HepG2 (cell line): Measurements from ENCODE around the gene MLYCD. TPM values are rescaled to one million over a fixed set of nuclear protein-coding genes. Genes with fewer than 3 reads are reported as not detected.
A peak's percentile ranks its signal among the peaks of the same experiment; 100 is the strongest.

Source experiments
- RCOR2 ChIP-seq: IDR thresholded peaks from 2 replicates; pipeline ENCODE4 v1.6.1; 2016; ENCODE audit warnings: missing biosample characterization, missing genetic modification reagents
- SALL1 ChIP-seq: sonication (generic); formaldehyde crosslinking; IDR thresholded peaks from 2 replicates; pipeline ENCODE4 v1.8.0; 2022; ENCODE audit warnings: mild to moderate bottlenecking, missing genetic modification reagents
- SMAD1 ChIP-seq: sonication (generic); formaldehyde crosslinking; IDR thresholded peaks from 2 replicates; pipeline ENCODE4 v1.4.0; 2020; ENCODE audit warnings: missing genetic modification reagents, low read depth, mild to moderate bottlenecking, borderline replicate concordance
- TOPORS ChIP-seq: sonication (generic); formaldehyde crosslinking; IDR thresholded peaks from 2 replicates; pipeline ENCODE4 v1.8.0; 2023; ENCODE audit warnings: mild to moderate bottlenecking, missing genetic modification reagents
- polyA plus RNA-seq, 8 experiments: library from polyadenylated mRNA; depleted of rRNA in 3 of 8; stranded (reverse) in 7 of 8; unstranded in 1 of 8; fragments of >200 nt; fragmentation: Illumina TruSeq in 4 of 8; extraction: Trizol in 4 of 8; gene quantifications; 2 replicates each; pipeline versions ENCODE4 v1.2.1 to v1.2.3, GENCODE V29; 2011 to 2016; ENCODE audit warnings: low read depth in 4 of 8, missing spikeins in 1 of 8, mixed read lengths in 1 of 8; ENCODE audit not compliant: insufficient read depth in 1 of 8
- total RNA-seq, 5 experiments: library from RNA; depleted of rRNA; stranded (reverse); fragments of >200 nt; fragmentation: Illumina TruSeq; extraction: Trizol; gene quantifications; 2 replicates each; pipeline ENCODE4 v1.2.3, GENCODE V29; 2016; ENCODE audit warnings: low read depth in 1 of 5
- TF ChIP-seq, protein P1 (sequence below): sonication (generic); formaldehyde crosslinking; IDR thresholded peaks from 2 replicates; pipeline ENCODE4 v1.5.0; 2020; ENCODE audit warnings: mild to moderate bottlenecking, missing genetic modification reagents, borderline replicate concordance

MLYCD gene
- total and polyA plus RNA-seq, 2 of the 13 experiments (the other 11 are each of a cell fraction or from before 2014, with no cell fraction given) = 1.8 to 4.0 TPM

DNA sequence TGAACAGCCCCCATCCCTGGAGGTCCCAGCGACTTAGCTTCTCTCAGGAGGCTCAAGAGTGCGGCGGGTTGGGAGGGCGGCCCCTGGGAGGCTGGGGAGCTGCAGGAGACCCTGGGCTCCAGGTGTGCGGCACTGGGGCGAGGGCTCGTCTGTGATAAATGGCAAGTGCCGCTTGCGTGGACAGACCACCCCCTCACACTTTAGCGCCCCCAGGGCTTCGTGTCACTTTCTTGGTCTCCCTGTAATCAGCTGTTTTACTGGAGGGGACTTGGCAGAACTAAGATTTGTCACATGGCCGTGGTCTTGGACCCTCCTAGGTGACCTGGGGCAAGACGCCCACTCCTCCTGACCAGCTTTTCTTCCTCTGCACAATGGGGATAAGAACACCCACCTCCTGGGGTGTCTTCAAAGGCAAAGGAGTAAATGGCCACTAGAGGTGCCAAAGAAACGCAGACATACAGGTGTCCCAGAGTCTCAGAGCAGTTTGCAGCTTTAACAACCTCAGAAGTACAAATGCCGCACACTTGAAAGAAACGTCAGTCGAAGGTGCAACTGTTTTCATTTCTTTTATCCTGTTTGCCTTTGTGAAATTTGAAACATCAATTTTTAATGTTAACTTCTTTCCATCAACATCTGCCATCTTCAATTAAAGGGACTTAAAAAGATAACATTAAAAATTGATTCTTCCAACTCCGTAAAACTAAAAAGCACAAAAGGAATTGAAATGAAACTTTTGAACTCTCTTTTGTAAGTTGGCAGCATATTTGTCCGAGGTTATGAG, 55.1 kb downstream of the MLYCD start (continued):
- TF ChIP-seq RCOR2 (no peak), SALL1 (CRISPR knock-in tag) (peak; percentile 20; the same call in 1 of the 2 replicates), TOPORS (CRISPR knock-in tag) (0 out of 2 replicates have a peak, but pooled peaks have one; percentile 2), SMAD1 (CRISPR knock-in tag) (0 out of 2 replicates have a peak, but pooled peaks have one; percentile 41)
- TF ChIP-seq, protein P1, sequence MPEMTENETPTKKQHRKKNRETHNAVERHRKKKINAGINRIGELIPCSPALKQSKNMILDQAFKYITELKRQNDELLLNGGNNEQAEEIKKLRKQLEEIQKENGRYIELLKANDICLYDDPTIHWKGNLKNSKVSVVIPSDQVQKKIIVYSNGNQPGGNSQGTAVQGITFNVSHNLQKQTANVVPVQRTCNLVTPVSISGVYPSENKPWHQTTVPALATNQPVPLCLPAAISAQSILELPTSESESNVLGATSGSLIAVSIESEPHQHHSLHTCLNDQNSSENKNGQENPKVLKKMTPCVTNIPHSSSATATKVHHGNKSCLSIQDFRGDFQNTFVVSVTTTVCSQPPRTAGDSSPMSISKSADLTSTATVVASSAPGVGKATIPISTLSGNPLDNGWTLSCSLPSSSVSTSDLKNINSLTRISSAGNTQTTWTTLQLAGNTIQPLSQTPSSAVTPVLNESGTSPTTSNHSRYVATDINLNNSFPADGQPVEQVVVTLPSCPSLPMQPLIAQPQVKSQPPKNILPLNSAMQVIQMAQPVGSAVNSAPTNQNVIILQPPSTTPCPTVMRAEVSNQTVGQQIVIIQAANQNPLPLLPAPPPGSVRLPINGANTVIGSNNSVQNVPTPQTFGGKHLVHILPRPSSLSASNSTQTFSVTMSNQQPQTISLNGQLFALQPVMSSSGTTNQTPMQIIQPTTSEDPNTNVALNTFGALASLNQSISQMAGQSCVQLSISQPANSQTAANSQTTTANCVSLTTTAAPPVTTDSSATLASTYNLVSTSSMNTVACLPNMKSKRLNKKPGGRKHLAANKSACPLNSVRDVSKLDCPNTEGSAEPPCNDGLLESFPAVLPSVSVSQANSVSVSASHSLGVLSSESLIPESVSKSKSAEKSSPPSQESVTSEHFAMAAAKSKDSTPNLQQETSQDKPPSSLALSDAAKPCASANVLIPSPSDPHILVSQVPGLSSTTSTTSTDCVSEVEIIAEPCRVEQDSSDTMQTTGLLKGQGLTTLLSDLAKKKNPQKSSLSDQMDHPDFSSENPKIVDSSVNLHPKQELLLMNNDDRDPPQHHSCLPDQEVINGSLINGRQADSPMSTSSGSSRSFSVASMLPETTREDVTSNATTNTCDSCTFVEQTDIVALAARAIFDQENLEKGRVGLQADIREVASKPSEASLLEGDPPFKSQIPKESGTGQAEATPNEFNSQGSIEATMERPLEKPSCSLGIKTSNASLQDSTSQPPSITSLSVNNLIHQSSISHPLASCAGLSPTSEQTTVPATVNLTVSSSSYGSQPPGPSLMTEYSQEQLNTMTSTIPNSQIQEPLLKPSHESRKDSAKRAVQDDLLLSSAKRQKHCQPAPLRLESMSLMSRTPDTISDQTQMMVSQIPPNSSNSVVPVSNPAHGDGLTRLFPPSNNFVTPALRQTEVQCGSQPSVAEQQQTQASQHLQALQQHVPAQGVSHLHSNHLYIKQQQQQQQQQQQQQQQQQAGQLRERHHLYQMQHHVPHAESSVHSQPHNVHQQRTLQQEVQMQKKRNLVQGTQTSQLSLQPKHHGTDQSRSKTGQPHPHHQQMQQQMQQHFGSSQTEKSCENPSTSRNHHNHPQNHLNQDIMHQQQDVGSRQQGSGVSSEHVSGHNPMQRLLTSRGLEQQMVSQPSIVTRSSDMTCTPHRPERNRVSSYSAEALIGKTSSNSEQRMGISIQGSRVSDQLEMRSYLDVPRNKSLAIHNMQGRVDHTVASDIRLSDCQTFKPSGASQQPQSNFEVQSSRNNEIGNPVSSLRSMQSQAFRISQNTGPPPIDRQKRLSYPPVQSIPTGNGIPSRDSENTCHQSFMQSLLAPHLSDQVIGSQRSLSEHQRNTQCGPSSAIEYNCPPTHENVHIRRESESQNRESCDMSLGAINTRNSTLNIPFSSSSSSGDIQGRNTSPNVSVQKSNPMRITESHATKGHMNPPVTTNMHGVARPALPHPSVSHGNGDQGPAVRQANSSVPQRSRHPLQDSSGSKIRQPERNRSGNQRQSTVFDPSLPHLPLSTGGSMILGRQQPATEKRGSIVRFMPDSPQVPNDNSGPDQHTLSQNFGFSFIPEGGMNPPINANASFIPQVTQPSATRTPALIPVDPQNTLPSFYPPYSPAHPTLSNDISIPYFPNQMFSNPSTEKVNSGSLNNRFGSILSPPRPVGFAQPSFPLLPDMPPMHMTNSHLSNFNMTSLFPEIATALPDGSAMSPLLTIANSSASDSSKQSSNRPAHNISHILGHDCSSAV (CRISPR knock-in tag) = 0 out of 2 replicates have a peak, but pooled peaks have one; percentile 60
- TF ChIP-seq, all 625 proteins: peak for 52
